Panc1 (cell line): Measurements from ENCODE around the gene LIPK. TPM values are rescaled to one million over a fixed set of nuclear protein-coding genes. Genes with fewer than 3 reads are reported as not detected.
"Not testable (repeated sequence)": the region's sequence is repeated elsewhere in the genome, so short reads cannot be mapped to it uniquely, and the experiment has no call there.

Experiments used
- ATAC-seq: fragments of 200-7000 bp; cut with Tn5 transposase; 2 replicates; pipeline ENCODE4 v1.9.1; 2020; ENCODE audit warnings: mild to moderate bottlenecking, moderate library complexity
- BruUV-seq: library from RNA; stranded (reverse); fragments of 400-500 nt; replicated peaks from 2 replicates; lab custom pipeline; 2021; lab: Mats Ljungman, UMichigan
- CTCF ChIA-PET: fragments of 300-600 bp; sonication (Branson Sonifier 250); formaldehyde crosslinking; loops from one replicate; lab custom pipeline; 2022; ENCODE audit warnings: antibody characterized with exemption; lab: Charles Lee
- POLR2A ChIA-PET: fragments of 300-600 bp; sonication (Branson Sonifier 250); formaldehyde crosslinking; loops from one replicate; lab custom pipeline; 2022; ENCODE audit warnings: antibody characterized with exemption; lab: Charles Lee
- DNase-seq: peaks from one replicate; pipeline ENCODE4 v3.0.0-alpha.2; 2010; ENCODE audit warnings: low read depth, low spot score
- H3K27ac ChIP-seq: 2 replicates; pipeline ENCODE4 v1.5.1; 2011; ENCODE audit warnings: mild to moderate bottlenecking, low read length, inconsistent platforms
- H3K27me3 ChIP-seq: fragments of 200-500 bp; sonication (Bioruptor generic); 2 replicates; pipeline ENCODE4 v1.6.0; 2014; ENCODE audit warnings: low read length, inconsistent platforms; ENCODE audit not compliant: control insufficient read depth, insufficient read depth
- H3K36me3 ChIP-seq: fragments of 200-500 bp; sonication (Bioruptor generic); 2 replicates; pipeline ENCODE4 v1.5.1; 2014; ENCODE audit warnings: inconsistent platforms, mild to moderate bottlenecking, low read length, moderate library complexity; ENCODE audit not compliant: control insufficient read depth, insufficient read depth
- H3K4me1 ChIP-seq: 2 replicates; pipeline ENCODE4 v1.5.1; 2011; ENCODE audit warnings: inconsistent platforms, mild to moderate bottlenecking, low read length, moderate library complexity; ENCODE audit not compliant: control insufficient read depth, insufficient read depth
- H3K4me3 ChIP-seq, 2 experiments: 2 replicates each; pipeline ENCODE4 v1.5.1; 2011 to 2012; ENCODE audit warnings: low read depth in 2 of 2, low read length in 2 of 2, mild to moderate bottlenecking in 2 of 2, inconsistent platforms in 1 of 2, moderate library complexity in 1 of 2
- H3K9me3 ChIP-seq: fragments of 200-500 bp; sonication (Bioruptor generic); 2 replicates; pipeline ENCODE4 v1.5.1; 2014; ENCODE audit warnings: low read depth, mild to moderate bottlenecking, inconsistent platforms, low read length, moderate library complexity; ENCODE audit not compliant: control insufficient read depth, insufficient read depth
- CTCF ChIP-seq: fragments of 450-650 bp; IDR thresholded peaks from 2 replicates; pipeline ENCODE4 v1.5.1; 2017; ENCODE audit warnings: mild to moderate bottlenecking
- POLR2AphosphoS5 ChIP-seq: IDR thresholded peaks from 2 replicates; pipeline ENCODE4 v1.6.1; 2012; ENCODE audit warnings: mild to moderate bottlenecking, low read depth, low read length, moderate library complexity
- SIN3A ChIP-seq: IDR thresholded peaks from 2 replicates; pipeline ENCODE4 v1.6.1; 2012; ENCODE audit warnings: low read depth, mild to moderate bottlenecking, low read length, moderate library complexity, borderline replicate concordance; ENCODE audit not compliant: insufficient read depth
- TCF7L2 ChIP-seq: IDR thresholded peaks from 2 replicates; pipeline ENCODE4 v1.6.1; 2011; ENCODE audit warnings: mild to moderate bottlenecking, low read depth, low read length, inconsistent platforms
- in situ Hi-C: cut with HindIII; loops from 2 replicates; pipeline ENCODE4 v1.10.0; 2016; ENCODE audit warnings: low sequenced_read_pairs, low pct_unique_long_range_greater_than_20kb
- intact Hi-C: fragments of 100-400 bp; cut with micrococcal nuclease; formaldehyde crosslinking; loops from one replicate; pipeline ENCODE4 v1.10.0; 2022; ENCODE audit not compliant: unreplicated experiment
- total RNA-seq: library from RNA; stranded (reverse); gene quantifications from one replicate; pipeline ENCODE4 v1.2.1, GENCODE V29; 2021; ENCODE audit not compliant: unreplicated experiment
- TF ChIP-seq, protein P1 (sequence below), 2 experiments: IDR thresholded peaks; 2 replicates each; pipeline ENCODE4 v1.6.1; 2011 to 2012; ENCODE audit warnings: low read depth in 2 of 2, control low read depth in 1 of 2, low read length in 1 of 2, mild to moderate bottlenecking in 1 of 2, moderate library complexity in 1 of 2; ENCODE audit not compliant: insufficient read depth in 1 of 2

Gene LIPK
- total RNA-seq, 1 experiment from 2014 or later, result not detected

DNA sequence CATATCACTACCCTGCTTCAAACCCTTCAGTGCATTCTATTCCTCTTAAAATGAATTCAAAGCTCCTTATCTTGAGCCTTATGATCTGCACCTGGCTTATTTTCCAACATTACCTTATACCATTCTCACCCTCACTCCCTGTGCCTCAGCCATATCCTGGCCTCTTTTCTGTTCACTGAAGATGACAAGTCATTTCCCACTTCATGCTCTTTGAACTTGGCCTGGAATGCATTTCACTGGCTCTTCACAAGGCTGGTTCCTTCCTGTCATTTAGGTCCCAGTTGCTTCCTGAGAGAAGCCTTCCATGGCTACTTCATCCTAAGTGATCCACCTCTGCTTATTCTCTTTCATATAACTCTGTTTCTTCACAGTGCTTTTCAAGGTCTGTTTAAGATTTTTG lies 45.0 kb upstream of the LIPK start:
- CTCF ChIA-PET, result no interaction called here
- Histone ChIP-seq H3K9me3 (no peaks in the 10 kb centered on the region), H3K4me1 (no peaks in the 10 kb centered on the region), H3K27ac (no peak overlapping the region), H3K4me3 (no peak overlapping the region), H3K36me3 (no peaks in the 10 kb centered on the region; the same call in 1 of the 2 replicates), H3K27me3 (no peaks in the 10 kb centered on the region)
- ATAC-seq (no peak), DNase-seq (no peak)
- intact Hi-C loops (no loop called here), in situ Hi-C loops (no loop called here)
- TF ChIP-seq TCF7L2 (no peak), SIN3A (no peak), CTCF (no peak), POLR2AphosphoS5 (no peak)
- TF ChIP-seq, protein P1, sequence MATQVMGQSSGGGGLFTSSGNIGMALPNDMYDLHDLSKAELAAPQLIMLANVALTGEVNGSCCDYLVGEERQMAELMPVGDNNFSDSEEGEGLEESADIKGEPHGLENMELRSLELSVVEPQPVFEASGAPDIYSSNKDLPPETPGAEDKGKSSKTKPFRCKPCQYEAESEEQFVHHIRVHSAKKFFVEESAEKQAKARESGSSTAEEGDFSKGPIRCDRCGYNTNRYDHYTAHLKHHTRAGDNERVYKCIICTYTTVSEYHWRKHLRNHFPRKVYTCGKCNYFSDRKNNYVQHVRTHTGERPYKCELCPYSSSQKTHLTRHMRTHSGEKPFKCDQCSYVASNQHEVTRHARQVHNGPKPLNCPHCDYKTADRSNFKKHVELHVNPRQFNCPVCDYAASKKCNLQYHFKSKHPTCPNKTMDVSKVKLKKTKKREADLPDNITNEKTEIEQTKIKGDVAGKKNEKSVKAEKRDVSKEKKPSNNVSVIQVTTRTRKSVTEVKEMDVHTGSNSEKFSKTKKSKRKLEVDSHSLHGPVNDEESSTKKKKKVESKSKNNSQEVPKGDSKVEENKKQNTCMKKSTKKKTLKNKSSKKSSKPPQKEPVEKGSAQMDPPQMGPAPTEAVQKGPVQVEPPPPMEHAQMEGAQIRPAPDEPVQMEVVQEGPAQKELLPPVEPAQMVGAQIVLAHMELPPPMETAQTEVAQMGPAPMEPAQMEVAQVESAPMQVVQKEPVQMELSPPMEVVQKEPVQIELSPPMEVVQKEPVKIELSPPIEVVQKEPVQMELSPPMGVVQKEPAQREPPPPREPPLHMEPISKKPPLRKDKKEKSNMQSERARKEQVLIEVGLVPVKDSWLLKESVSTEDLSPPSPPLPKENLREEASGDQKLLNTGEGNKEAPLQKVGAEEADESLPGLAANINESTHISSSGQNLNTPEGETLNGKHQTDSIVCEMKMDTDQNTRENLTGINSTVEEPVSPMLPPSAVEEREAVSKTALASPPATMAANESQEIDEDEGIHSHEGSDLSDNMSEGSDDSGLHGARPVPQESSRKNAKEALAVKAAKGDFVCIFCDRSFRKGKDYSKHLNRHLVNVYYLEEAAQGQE (IDR thresholded peaks at IDR 0.05; ENCODE audit: insufficient read depth in 1 of 2, low read depth in 2 of 2, low read length in 1 of 2), result no peak
- POLR2A ChIA-PET, result no interaction called here
- no TSS peak for BruUV-seq

GRCh38 chr10:88661577-88661976 lies 44.5 kb upstream of the LIPK start:
- in situ Hi-C loops (no loop called here), intact Hi-C loops (no loop called here)
- no TSS peak for BruUV-seq
- H3K36me3 ChIP-seq, result no peaks in the 10 kb centered on the region
- ChIA-PET CTCF (no interaction called here), POLR2A (no interaction called here)
- H3K27me3 ChIP-seq, result no peaks in the 10 kb centered on the region
- no peak overlapping the region for H3K4me3 ChIP-seq
- DNase-seq, result no peak
- H3K27ac ChIP-seq, result no peak overlapping the region
- no peaks in the 10 kb centered on the region for H3K4me1 ChIP-seq
- no peaks in the 10 kb centered on the region for H3K9me3 ChIP-seq
- no peak for ATAC-seq
- no peak for TF ChIP-seq CTCF
- no peak for TF ChIP-seq TCF7L2
- no peak for TF ChIP-seq SIN3A
- TF ChIP-seq, protein P1 (IDR thresholded peaks at IDR 0.05; ENCODE audit: insufficient read depth in 1 of 2, low read depth in 2 of 2, low read length in 1 of 2), result no peak
- no peak for TF ChIP-seq POLR2AphosphoS5

DNA sequence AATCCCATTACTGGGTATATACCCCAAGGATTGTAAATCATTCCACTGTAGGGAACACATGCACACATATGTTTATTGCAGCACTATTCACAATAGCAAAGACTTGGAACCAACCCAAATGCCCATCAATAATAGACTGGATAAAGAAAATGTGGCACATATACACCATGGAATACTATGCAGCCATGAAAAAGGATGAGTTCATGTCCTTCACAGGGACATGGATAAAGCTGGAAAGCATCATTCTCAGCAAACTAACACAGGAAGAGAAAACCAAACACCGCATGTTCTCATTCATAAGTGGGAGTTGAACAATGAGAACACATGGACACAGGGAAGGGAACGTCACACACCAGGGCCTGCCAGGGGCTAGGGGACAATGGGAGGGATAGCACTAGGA lies 42.9 kb upstream of the LIPK start:
- POLR2A ChIA-PET, H3K4me1 ChIP-seq, ATAC-seq, H3K36me3 ChIP-seq, CTCF ChIA-PET, in situ Hi-C loops, H3K9me3 ChIP-seq, BruUV-seq, DNase-seq, H3K4me3 ChIP-seq, H3K27ac ChIP-seq, intact Hi-C loops, H3K27me3 ChIP-seq: not testable (repeated sequence)
